Measurements from ENCODE around the gene ARL13B.
A peak's percentile ranks its signal among the peaks of the same experiment; 100 is the strongest.
"Not testable (repeated sequence)": the region's sequence is repeated elsewhere in the genome, so short reads cannot be mapped to it uniquely, and the experiment has no call there.

ARL13B gene

DNA sequence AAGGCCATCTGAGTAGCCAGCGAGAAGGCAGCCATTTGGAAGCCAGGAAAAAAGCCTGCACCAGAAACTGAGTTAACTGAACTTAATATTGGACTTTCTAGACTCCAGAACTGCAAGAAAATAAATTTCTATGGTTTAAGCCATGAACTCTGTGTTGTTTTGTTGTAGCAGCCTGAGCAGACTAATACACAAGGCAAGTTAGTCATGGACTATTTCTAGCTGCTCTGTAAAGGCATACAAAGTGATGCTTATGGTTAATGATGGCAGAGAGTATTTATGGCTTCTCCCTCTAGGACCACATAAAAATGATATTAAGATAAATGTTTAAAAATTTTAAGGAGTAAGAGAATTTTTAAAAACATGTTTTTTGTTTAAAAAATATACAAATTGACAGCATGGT lies 43.4 kb upstream of the ARL13B start:
- Histone ChIP-seq H3K9ac (ENCODE audit: low read length) (no peak overlapping the region), H3K4me3 (ENCODE audit: low read depth, low read length, poor library complexity, severe bottlenecking) (no peak overlapping the region), H3K9me3 (ENCODE audit: low read length) (no peaks in the 10 kb centered on the region), H3K4me2 (ENCODE audit: low read length) (no peak overlapping the region), H3K27me3 (ENCODE audit: insufficient read depth, low read length) (no peaks in the 10 kb centered on the region), H3F3A (ENCODE audit: insufficient read depth, low read length) (no peaks in the 10 kb centered on the region), H3K4me1 (ENCODE audit: insufficient read depth, low read length, severe bottlenecking) (no peaks in the 10 kb centered on the region), H3K9me2 (ENCODE audit: low read depth, low read length) (no peaks in the 10 kb centered on the region), H4K20me1 (ENCODE audit: insufficient read depth, low read length) (no peaks in the 10 kb centered on the region), H3K27ac (ENCODE audit: low read depth, low read length, poor library complexity, severe bottlenecking) (no peak overlapping the region), H3K36me3 (ENCODE audit: insufficient read depth, low read length) (no peaks in the 10 kb centered on the region), H3K79me2 (ENCODE audit: insufficient read depth, low read length) (no peaks in the 10 kb centered on the region), H2AFZ (ENCODE audit: low read length) (no peak overlapping the region)
- TF ChIP-seq, protein P1, sequence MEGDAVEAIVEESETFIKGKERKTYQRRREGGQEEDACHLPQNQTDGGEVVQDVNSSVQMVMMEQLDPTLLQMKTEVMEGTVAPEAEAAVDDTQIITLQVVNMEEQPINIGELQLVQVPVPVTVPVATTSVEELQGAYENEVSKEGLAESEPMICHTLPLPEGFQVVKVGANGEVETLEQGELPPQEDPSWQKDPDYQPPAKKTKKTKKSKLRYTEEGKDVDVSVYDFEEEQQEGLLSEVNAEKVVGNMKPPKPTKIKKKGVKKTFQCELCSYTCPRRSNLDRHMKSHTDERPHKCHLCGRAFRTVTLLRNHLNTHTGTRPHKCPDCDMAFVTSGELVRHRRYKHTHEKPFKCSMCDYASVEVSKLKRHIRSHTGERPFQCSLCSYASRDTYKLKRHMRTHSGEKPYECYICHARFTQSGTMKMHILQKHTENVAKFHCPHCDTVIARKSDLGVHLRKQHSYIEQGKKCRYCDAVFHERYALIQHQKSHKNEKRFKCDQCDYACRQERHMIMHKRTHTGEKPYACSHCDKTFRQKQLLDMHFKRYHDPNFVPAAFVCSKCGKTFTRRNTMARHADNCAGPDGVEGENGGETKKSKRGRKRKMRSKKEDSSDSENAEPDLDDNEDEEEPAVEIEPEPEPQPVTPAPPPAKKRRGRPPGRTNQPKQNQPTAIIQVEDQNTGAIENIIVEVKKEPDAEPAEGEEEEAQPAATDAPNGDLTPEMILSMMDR (IDR thresholded peaks at IDR 0.05; ENCODE audit: low read length): no peak
- TF ChIP-seq EZH2 (IDR thresholded peaks at IDR 0.05; ENCODE audit: borderline replicate concordance, low read length): no peak

DNA sequence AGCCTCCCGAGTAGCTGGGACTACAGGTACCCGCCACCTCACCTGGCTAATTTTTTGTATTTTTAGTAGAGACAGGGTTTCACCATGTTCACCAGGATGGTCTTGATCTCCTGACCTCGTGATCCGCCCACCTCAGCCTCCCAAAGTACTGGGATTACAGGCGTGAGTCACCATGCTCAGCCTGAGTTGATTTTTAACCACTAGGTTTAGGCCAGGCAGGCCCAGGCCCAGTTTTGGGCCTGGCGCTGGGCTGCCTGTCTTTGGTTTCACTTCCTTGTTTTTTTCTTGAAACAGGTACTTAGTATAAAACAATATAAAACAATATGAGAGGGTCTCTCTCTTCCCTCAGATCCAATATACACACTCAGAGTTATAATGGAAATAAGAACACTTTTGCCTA lies 42.5 kb upstream of the ARL13B start:
- H4K20me1 ChIP-seq (ENCODE audit: insufficient read depth, low read length); H3K27me3 ChIP-seq (ENCODE audit: insufficient read depth, low read length); H3K4me3 ChIP-seq (ENCODE audit: low read depth, low read length, poor library complexity, severe bottlenecking); H3K4me1 ChIP-seq (ENCODE audit: insufficient read depth, low read length, severe bottlenecking); H2AFZ ChIP-seq (ENCODE audit: low read length); H3K79me2 ChIP-seq (ENCODE audit: insufficient read depth, low read length); H3K9me2 ChIP-seq (ENCODE audit: low read depth, low read length); H3K4me2 ChIP-seq (ENCODE audit: low read length); H3K9ac ChIP-seq (ENCODE audit: low read length); H3K36me3 ChIP-seq (ENCODE audit: insufficient read depth, low read length); H3K27ac ChIP-seq (ENCODE audit: low read depth, low read length, poor library complexity, severe bottlenecking); H3K9me3 ChIP-seq (ENCODE audit: low read length); H3F3A ChIP-seq (ENCODE audit: insufficient read depth, low read length): not testable (repeated sequence)

DNA sequence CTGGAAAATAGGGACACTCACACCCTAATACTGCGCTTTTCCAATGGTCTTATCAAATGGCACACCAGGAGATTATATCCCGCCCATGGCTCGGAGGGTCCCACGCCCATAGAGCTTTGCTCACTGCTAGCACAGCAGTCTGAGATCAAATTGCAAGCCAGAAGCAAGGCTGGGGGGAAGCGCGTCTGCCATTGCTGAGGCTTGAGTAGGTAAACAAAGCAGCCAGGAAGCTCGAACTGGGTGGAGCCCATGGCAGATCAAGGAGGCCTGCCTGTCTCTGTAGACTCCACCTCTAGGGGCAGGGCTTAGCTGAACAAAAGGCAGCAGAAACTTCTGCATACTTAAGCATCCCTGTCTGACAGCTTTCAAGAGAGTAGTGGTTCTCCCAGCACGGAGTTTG lies 30.0 kb upstream of the ARL13B start:
- Histone ChIP-seq H3K4me2 (ENCODE audit: low read length) (peak overlapping the region; percentile 73), H2AFZ (ENCODE audit: low read length) (peak overlapping the region; percentile 93), H3K9ac (ENCODE audit: low read length) (peak overlapping the region; percentile 34; the same call in 1 of the 2 replicates), H3K4me3 (ENCODE audit: low read depth, low read length, poor library complexity, severe bottlenecking) (peak overlapping the region; percentile 56)
- not testable (repeated sequence) for H3K9me2 ChIP-seq (ENCODE audit: low read depth, low read length); H4K20me1 ChIP-seq (ENCODE audit: insufficient read depth, low read length); H3K27me3 ChIP-seq (ENCODE audit: insufficient read depth, low read length); H3F3A ChIP-seq (ENCODE audit: insufficient read depth, low read length); H3K27ac ChIP-seq (ENCODE audit: low read depth, low read length, poor library complexity, severe bottlenecking); H3K4me1 ChIP-seq (ENCODE audit: insufficient read depth, low read length, severe bottlenecking); H3K9me3 ChIP-seq (ENCODE audit: low read length); H3K36me3 ChIP-seq (ENCODE audit: insufficient read depth, low read length); H3K79me2 ChIP-seq (ENCODE audit: insufficient read depth, low read length)

DNA sequence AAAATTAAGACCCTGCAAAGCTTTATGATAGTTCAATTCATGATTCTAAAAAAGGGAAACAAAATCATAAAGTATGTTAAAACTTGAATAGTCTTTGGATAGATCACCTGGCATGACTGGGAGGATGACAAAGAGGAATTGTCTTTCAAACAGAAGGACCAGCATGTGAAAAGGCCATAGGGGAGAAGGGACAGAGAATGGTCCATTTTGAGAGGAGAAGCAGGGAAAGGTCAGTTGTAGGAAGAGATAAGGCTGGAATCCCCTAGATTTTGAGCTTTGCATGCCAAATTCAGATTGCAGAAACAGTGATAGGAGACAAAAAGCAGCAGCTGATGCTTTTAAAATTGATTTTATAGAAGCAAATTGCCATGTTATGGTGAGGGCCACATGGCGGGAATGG lies 18.9 kb upstream of the ARL13B start:
- no peak overlapping the region for H3K9ac ChIP-seq (ENCODE audit: low read length)
- no peak overlapping the region for H3K4me2 ChIP-seq (ENCODE audit: low read length)

More for the DNA sequence above, 18.9 kb upstream of the ARL13B start:
- no peaks in the 10 kb centered on the region for H3K27me3 ChIP-seq (ENCODE audit: insufficient read depth, low read length)
- H3F3A ChIP-seq (ENCODE audit: insufficient read depth, low read length): no peaks in the 10 kb centered on the region
- H3K4me1 ChIP-seq (ENCODE audit: insufficient read depth, low read length, severe bottlenecking): no peaks in the 10 kb centered on the region
- H3K9me2 ChIP-seq (ENCODE audit: low read depth, low read length): no peaks in the 10 kb centered on the region
- no peaks in the 10 kb centered on the region for H4K20me1 ChIP-seq (ENCODE audit: insufficient read depth, low read length)
- no peaks in the 10 kb centered on the region for H3K79me2 ChIP-seq (ENCODE audit: insufficient read depth, low read length)
- H3K27ac ChIP-seq (ENCODE audit: low read depth, low read length, poor library complexity, severe bottlenecking): no peak overlapping the region
- TF ChIP-seq EZH2 (IDR thresholded peaks at IDR 0.05; ENCODE audit: borderline replicate concordance, low read length): no peak
- TF ChIP-seq, protein P1 (IDR thresholded peaks at IDR 0.05; ENCODE audit: low read length): no peak
- H2AFZ ChIP-seq (ENCODE audit: low read length): no peak overlapping the region
- H3K36me3 ChIP-seq (ENCODE audit: insufficient read depth, low read length): no peaks in the 10 kb centered on the region
- no peaks in the 10 kb centered on the region for H3K9me3 ChIP-seq (ENCODE audit: low read length)
- H3K4me3 ChIP-seq (ENCODE audit: low read depth, low read length, poor library complexity, severe bottlenecking): no peak overlapping the region
